Immature natural killer cell (primary cell): ENCODE data around the gene SMCO3. TPM values are rescaled to one million over a fixed set of nuclear protein-coding genes. Genes with fewer than 3 reads are reported as not detected.

Experiments used
- DNase-seq, 3 donors: peaks; one replicate each; pipeline ENCODE4 v3.0.0; 2022; ENCODE audit warnings: mixed read lengths in 1 of 3
- H3K27ac Mint-ChIP-seq, 6 donors: one replicate each; pipeline ENCODE4 v1.8.0; 2020; ENCODE audit warnings: mixed read lengths in 6 of 6, mild to moderate bottlenecking in 5 of 6, inconsistent platforms in 4 of 6, moderate library complexity in 3 of 6
- H3K27me3 Mint-ChIP-seq, 3 donors: one replicate each; pipeline ENCODE4 v1.8.0; 2020 to 2021; ENCODE audit warnings: low read depth in 3 of 3, mild to moderate bottlenecking in 3 of 3, mixed read lengths in 3 of 3, moderate library complexity in 3 of 3, inconsistent platforms in 1 of 3
- H3K36me3 Mint-ChIP-seq, 3 donors: one replicate each; pipeline ENCODE4 v1.8.0; 2020; ENCODE audit warnings: mixed read lengths in 3 of 3, inconsistent platforms in 2 of 3, mild to moderate bottlenecking in 2 of 3
- H3K4me1 Mint-ChIP-seq, 2 donors: one replicate each; pipeline ENCODE4 v1.8.0; 2020; ENCODE audit warnings: inconsistent platforms in 2 of 2, mild to moderate bottlenecking in 2 of 2, mixed read lengths in 2 of 2, moderate library complexity in 1 of 2
- H3K4me3 Mint-ChIP-seq, 5 donors: one replicate each; pipeline ENCODE4 v1.8.0; 2020; ENCODE audit warnings: mild to moderate bottlenecking in 5 of 5, mixed read lengths in 5 of 5, inconsistent platforms in 3 of 5, moderate library complexity in 3 of 5
- H3K9me3 Mint-ChIP-seq, 6 donors: one replicate each; pipeline ENCODE4 v1.8.0; 2020; ENCODE audit warnings: mild to moderate bottlenecking in 6 of 6, mixed read lengths in 6 of 6, inconsistent platforms in 4 of 6, moderate library complexity in 3 of 6
- polyA plus RNA-seq, 3 donors: library from polyadenylated mRNA; unstranded; fragments of 300-500 nt; fragmentation: Illumina TruSeq; gene quantifications; one replicate each; pipeline ENCODE4 v1.2.3, GENCODE V29; 2021

SMCO3 gene
- polyA plus RNA-seq, 3 donors from 2014 or later = 0.10 TPM; not detected in 2

DNA sequence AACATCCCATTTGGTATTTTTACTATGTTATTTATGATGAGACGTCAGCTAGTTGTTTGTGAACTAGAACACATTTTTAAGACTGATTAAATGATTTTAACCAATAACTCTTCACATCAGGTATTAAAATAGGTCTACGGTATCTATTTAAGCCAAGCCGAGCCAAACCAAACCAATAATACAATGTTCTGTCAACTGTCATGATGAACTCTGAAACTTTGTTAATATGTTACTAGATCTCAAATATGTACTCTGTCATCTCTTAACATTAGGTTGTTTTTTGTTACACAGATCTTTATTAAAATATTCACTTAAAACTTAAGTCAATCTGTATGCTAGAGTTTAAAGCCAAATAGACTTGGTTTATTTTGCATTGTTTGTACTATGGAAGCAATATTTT lies 28.3 kb upstream of the SMCO3 start:
- H3K36me3 Mint-ChIP-seq = no peaks in the 10 kb centered on the region
- no peaks in the 10 kb centered on the region for H3K9me3 Mint-ChIP-seq
- no peak overlapping the region for H3K4me3 Mint-ChIP-seq
- peaks cover under 1 to 8% (median 4%) of the 10 kb centered on the region in 3 donors for H3K27me3 Mint-ChIP-seq
- DNase-seq = no peak
- H3K27ac Mint-ChIP-seq = no peak overlapping the region
- no peaks in the 10 kb centered on the region for H3K4me1 Mint-ChIP-seq

DNA sequence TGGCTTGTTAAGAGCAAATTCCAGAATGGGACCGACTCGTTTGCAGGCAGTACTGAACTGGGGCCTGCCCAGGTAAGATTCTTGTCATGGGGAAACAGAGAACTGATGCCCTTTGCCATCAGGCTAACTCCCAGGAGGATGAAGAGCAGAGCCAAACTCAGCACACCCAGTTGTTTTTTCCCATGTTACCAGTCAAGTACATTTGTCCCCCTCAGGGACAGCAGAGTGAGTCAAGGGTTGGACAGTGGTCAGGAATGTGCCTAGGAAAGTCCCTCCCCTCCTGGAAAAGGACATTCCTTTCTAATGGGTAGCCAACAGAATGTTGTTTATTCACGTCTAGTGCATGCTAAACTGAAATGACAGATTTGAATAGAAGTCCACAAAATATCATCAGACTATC lies 27.8 kb upstream of the SMCO3 start:
- no peak for DNase-seq
- Mint-ChIP-seq H3K4me1 (no peaks in the 10 kb centered on the region), H3K27me3 (peaks cover 0 to 10% (median 4%) of the 10 kb centered on the region in 3 donors), H3K36me3 (no peaks in the 10 kb centered on the region), H3K4me3 (no peak overlapping the region), H3K9me3 (no peaks in the 10 kb centered on the region), H3K27ac (no peak overlapping the region)

DNA sequence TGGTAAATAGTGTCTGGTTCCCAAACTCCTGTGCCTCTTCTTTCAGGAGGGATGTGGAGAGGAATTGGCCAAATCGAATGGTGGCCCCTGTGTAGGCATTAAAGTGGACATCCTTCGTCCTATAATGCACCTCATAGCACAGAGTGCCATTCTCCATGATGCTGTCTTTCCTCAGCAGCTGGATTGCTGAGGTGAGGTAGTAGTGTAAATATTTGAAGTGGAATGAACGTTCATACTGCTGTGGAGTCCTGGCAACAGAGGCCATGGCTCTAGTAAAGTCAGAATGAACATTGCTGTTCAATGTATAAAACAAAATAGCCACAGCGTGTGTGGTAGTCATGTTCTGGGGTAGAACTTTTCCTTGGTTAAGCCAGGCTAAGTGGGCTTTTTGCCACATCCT lies 26.6 kb upstream of the SMCO3 start:
- H3K27ac Mint-ChIP-seq = no peak overlapping the region
- no peak overlapping the region for H3K4me3 Mint-ChIP-seq
- no peaks in the 10 kb centered on the region for H3K4me1 Mint-ChIP-seq
- H3K36me3 Mint-ChIP-seq = no peaks in the 10 kb centered on the region
- H3K27me3 Mint-ChIP-seq = peaks cover 2 to 11% (median 4%) of the 10 kb centered on the region in 3 donors
- no peaks in the 10 kb centered on the region for H3K9me3 Mint-ChIP-seq
- DNase-seq = no peak

DNA sequence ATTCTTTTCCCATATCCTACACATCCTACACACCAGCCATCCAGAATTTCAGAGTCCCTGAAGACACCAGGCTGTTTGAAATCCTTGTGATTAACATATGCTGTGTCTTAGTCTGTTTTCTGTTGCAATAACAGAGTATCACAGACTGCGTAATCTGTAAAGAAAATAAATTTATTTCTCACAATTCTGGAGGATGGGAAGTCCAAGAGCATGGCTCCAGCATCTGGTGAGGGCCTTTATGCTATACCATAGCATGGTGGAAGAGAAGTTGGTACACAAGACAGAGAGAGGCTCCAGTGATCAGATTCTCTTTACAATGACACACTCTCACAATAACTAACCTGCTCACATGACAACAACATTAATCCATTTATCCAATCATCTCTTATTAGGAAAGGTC lies 25.3 kb upstream of the SMCO3 start:
- Mint-ChIP-seq H3K4me3 (no peak overlapping the region), H3K27me3 (peaks cover 2 to 6% (median 4%) of the 10 kb centered on the region in 3 donors), H3K27ac (no peak overlapping the region), H3K4me1 (no peaks in the 10 kb centered on the region), H3K36me3 (no peaks in the 10 kb centered on the region), H3K9me3 (no peaks in the 10 kb centered on the region)
- DNase-seq = no peak

DNA sequence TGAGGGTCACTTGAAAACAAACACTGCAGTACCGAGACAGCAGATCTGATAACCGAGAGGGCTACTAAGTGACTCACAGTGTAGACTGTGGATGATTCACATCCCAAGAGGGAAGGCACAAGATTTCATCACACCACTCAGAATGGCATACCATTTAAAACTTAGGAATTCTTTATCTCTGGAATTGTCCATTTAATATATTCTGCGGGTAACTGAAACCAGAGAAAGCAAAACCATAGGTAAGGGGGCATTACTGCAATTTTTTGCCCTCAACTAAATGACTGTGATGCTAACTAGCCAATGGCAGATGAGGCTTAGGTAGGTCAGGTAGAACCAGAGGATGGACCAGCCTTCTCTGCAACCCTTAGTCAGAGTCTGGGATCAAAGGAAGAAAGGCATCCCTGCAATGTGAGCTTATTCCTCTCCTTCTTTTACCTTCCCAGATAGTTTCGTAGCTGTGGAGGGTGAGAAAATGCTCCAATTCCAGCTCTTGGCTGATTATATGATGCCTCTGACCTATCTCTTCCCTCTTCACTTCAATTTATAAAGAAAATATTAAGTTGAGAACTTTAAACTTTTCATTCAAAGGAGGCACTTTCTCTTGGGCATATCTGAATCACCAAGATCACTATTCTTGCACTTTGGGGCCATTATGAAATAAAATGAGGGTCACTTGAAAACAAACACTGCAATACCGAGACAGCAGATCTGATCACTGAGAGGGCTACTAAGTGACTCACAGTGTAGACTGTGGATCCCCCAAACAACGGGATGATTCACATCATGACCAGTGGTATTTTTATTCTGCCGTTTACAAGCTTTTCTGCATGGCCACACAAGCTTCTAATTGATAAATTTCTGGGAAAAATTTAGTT lies 22.6 kb upstream of the SMCO3 start:
- Mint-ChIP-seq H3K27me3 (peaks cover 8 to 11% (median 10%) of the 10 kb centered on the region in 3 donors), H3K4me1 (no peaks in the 10 kb centered on the region), H3K9me3 (no peaks in the 10 kb centered on the region), H3K36me3 (no peaks in the 10 kb centered on the region), H3K27ac (no peak overlapping the region), H3K4me3 (no peak overlapping the region)
- DNase-seq = no peak

DNA sequence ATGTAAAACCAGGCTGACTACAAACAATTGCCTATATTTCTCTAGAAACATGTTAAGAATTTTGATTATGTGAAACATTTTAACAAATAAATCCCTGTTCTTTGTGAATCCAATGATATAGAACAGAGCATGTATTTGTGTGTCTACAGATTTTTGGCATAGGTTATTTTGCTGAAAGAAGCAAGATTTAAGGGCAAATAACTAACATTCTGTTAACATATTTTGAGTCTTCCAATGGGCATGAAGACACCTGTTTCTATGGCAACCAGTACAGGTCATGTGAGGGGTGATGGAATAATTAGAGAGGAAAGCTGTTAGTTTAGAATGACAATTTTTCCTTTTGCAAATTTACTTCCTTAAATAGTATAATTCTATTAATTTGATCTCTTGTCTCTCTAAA lies 20.5 kb upstream of the SMCO3 start:
- no peaks in the 10 kb centered on the region for H3K36me3 Mint-ChIP-seq
- H3K27ac Mint-ChIP-seq = no peak overlapping the region
- H3K4me3 Mint-ChIP-seq = no peak overlapping the region

DNA sequence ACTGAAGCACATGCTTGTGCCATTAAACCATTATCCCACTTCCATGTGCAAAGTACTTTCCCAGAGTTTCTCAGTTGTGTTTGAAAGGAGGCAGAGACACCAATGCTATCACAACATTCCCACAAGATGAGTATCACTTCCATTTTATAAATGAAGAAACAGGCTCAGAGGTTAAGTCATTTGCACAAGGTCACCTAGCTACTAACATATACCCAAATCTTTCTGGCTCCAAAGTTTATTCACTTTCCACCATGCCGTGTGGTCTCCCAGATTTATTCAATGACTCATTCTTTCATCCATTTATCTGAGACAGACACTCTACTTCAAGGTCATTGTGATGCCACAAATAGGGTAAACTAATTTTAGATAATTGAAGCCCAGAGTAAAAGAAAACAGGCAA lies 20.0 kb upstream of the SMCO3 start:
- Mint-ChIP-seq H3K36me3 (no peaks in the 10 kb centered on the region), H3K27ac (no peak overlapping the region), H3K4me3 (no peak overlapping the region), H3K4me1 (no peaks in the 10 kb centered on the region), H3K9me3 (no peaks in the 10 kb centered on the region), H3K27me3 (peaks cover 7 to 11% (median 7%) of the 10 kb centered on the region in 3 donors)
- DNase-seq = no peak

More for the DNA sequence above, 20.5 kb upstream of the SMCO3 start:
- no peaks in the 10 kb centered on the region for H3K9me3 Mint-ChIP-seq
- DNase-seq = no peak
- H3K27me3 Mint-ChIP-seq = peaks cover 10 to 11% (median 10%) of the 10 kb centered on the region in 3 donors
- no peaks in the 10 kb centered on the region for H3K4me1 Mint-ChIP-seq

DNA sequence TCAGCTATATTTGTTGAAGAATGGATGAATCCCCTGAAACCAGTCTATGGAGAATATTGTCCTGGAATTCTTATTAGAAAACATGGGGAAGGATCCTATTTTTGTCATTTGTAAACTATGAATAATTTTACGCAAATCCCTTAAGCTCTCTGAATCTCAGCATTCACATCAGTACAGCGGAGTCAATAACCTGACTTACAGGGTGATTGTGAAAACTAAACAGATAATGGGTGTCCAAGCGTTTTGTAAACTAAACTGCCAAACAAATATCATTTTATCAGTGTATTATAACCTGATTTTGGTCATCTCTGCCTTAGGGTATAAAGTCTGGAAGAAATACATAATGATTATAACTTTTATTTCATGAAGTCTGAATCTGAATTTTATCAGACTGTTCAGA lies 19.4 kb upstream of the SMCO3 start:
- Mint-ChIP-seq H3K36me3 (no peaks in the 10 kb centered on the region), H3K27ac (no peak overlapping the region), H3K9me3 (no peaks in the 10 kb centered on the region), H3K4me1 (no peaks in the 10 kb centered on the region), H3K4me3 (no peak overlapping the region), H3K27me3 (peaks cover 6 to 13% (median 7%) of the 10 kb centered on the region in 3 donors)
- DNase-seq = no peak

DNA sequence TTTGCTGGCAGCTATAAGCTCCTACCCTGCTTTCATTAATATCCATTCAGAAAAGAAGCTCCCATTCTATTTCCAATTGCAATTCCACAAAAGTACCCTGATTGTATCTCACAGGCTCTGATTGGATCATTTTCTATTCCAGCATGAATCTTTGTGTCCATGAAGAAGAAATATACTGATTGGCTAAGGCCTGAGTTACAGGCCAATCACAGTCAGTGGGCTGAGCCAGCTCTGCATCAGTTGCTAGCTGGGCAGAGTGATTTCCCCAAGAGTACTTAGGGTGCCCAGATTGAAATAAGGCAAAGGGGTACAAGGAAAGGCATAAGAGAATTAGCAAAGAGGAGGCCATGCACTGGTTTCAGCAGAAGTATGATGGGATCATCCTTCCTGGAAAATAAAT lies 14.9 kb upstream of the SMCO3 start:
- Mint-ChIP-seq H3K4me1 (no peaks in the 10 kb centered on the region), H3K9me3 (no peaks in the 10 kb centered on the region), H3K27me3 (peaks cover 2 to 12% (median 7%) of the 10 kb centered on the region in 3 donors), H3K4me3 (no peak overlapping the region), H3K27ac (no peak overlapping the region), H3K36me3 (no peaks in the 10 kb centered on the region)
- peak in 1 of 3 donors; percentile 8 for DNase-seq

DNA sequence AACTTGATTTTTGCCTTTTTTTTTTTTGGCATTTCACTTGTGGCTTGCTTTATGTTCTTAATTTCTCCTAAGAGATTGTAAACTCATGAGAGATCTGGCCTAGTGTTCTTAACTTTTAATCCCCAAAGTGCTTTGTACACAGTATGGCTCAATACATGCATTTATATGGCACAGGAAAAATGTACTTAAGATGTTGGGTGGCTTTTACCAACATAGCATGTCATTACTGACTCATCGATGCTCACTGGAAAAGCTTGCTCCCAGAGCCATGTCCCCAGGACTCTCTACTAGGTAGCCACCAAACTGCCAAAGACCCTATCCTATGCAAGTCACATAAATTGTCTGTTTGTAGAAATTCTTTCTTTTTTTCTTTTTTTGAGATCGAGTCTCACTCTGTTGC lies 13.1 kb upstream of the SMCO3 start:
- H3K9me3 Mint-ChIP-seq = no peaks in the 10 kb centered on the region
- H3K4me3 Mint-ChIP-seq = no peak overlapping the region
- DNase-seq = no peak
- H3K27me3 Mint-ChIP-seq = peaks cover 0 to 5% (median 3%) of the 10 kb centered on the region in 3 donors
- H3K27ac Mint-ChIP-seq = no peak overlapping the region
- H3K36me3 Mint-ChIP-seq = no peaks in the 10 kb centered on the region
- H3K4me1 Mint-ChIP-seq = no peaks in the 10 kb centered on the region

DNA sequence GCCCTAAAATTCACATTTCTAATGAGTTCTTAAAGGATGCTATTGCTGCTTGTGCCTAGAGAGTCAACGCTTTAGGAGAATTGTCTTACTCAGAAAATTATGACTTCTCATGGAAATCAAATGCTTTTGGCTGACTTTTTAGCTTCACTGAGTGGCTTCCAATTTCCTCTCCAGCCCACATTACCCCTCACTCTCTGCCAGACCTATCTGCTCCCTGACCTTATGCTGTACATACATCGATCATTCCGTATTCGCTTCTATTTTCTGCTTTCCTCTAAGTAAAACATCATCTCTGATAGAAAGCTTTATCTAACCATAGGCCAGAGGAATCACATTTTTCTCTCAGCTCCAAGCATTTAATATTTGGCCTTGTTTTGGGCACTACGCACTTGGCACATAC lies 12.5 kb upstream of the SMCO3 start:
- Mint-ChIP-seq H3K36me3 (no peaks in the 10 kb centered on the region), H3K4me1 (no peaks in the 10 kb centered on the region), H3K9me3 (no peaks in the 10 kb centered on the region), H3K4me3 (no peak overlapping the region), H3K27me3 (peaks cover 0 to 3% (median 3%) of the 10 kb centered on the region in 3 donors), H3K27ac (no peak overlapping the region)
- DNase-seq = no peak

DNA sequence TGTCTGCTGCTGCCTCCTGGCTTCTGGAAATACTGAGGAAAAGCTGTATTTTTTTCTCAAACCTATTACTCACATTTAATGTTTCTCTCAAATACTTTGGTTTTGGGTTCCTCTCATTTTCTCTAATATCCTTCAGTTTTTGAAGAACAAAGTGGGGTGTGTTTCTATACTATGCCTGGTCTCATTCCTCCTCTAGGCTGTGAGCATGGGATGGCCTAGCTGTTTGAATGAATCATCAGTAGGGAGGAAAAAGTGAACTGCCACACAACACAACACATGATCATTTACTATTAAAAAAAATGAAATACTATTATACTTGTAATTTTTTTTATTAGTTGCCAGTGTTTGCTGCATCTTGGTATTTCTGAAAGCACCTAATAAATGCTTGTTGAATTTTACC lies 11.3 kb upstream of the SMCO3 start:
- Mint-ChIP-seq H3K36me3 (no peaks in the 10 kb centered on the region), H3K4me1 (no peaks in the 10 kb centered on the region), H3K27me3 (peaks cover 0 to 6% (median 3%) of the 10 kb centered on the region in 3 donors), H3K9me3 (no peaks in the 10 kb centered on the region), H3K27ac (no peak overlapping the region), H3K4me3 (no peak overlapping the region)
- DNase-seq = no peak

DNA sequence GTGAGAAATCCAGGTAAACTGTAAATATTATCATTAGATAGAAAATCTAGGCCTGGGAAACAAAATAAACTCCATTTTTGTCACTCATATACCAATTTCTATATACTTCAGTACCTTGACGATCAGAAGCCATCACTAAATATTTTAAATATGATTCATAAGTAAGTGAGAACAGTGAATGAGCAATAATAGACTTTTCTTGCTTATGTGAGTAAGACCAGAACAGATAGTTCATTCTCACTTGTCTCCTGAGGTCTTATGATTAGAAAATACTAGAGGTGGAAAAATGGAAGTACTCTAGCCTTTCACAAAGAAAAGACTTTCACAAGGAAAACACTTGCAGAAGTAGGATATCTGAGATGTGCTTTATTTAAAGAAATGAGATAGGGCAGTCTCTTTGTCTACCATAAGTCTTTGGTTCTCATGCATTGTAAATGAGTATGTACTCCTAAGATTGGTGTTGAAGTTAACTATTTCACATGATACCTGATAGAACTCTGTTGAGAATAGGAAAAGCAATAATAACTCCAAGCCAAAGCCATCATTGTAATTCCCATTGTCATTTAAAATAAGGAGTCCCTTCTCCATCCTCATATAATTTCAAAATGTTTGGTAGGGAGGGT lies 10.1 kb upstream of the SMCO3 start:
- H3K36me3 Mint-ChIP-seq = no peaks in the 10 kb centered on the region
- H3K4me3 Mint-ChIP-seq = no peak overlapping the region
- H3K4me1 Mint-ChIP-seq = no peaks in the 10 kb centered on the region
- peaks cover 0 to 6% (median 3%) of the 10 kb centered on the region in 3 donors for H3K27me3 Mint-ChIP-seq
- H3K27ac Mint-ChIP-seq = no peak overlapping the region
- H3K9me3 Mint-ChIP-seq = no peaks in the 10 kb centered on the region
- no peak for DNase-seq

DNA sequence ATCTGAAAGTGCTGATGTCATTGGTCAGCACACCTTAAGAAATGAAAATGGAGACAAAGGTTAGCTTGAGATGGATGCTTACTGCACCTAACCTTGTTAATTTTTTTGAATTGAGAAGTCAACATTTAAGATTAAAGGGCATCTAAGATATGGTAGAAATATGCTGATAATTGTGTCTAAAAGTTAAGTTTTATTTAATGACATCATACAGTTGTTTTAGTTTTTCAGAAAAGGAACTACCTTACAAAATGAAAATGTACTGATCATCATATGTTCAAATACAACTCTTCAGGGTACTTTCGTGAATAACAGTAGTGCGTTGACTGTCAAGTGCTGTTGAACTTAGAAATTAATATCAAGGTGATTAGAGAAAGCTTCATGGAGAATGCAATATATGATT lies 2.5 kb downstream of the SMCO3 start:
- no peak overlapping the region for H3K27ac Mint-ChIP-seq
- no peaks in the 10 kb centered on the region for H3K9me3 Mint-ChIP-seq
- no peak for DNase-seq
- H3K27me3 Mint-ChIP-seq = no peaks in the 10 kb centered on the region
- H3K4me3 Mint-ChIP-seq = no peak overlapping the region
- H3K36me3 Mint-ChIP-seq = no peaks in the 10 kb centered on the region
- no peaks in the 10 kb centered on the region for H3K4me1 Mint-ChIP-seq
